ENCODE results near the gene NGEF.
"Not testable (repeated sequence)": the region's sequence is repeated elsewhere in the genome, so short reads cannot be mapped to it uniquely, and the experiment has no call there.

The NGEF gene

GRCh38 chr2:232869138-232870017 is 143.7 kb downstream of the NGEF start:
- no peak for FAIRE-seq

GRCh38 chr2:232866104-232866503 is 147.0 kb downstream of the NGEF start:
- no peak for FAIRE-seq

GRCh38 chr2:232865165-232865564 is 147.9 kb downstream of the NGEF start:
- FAIRE-seq, result no peak

GRCh38 chr2:232863996-232864395 is 149.1 kb downstream of the NGEF start:
- no peak for FAIRE-seq

GRCh38 chr2:232861353-232861752 is 151.7 kb downstream of the NGEF start:
- FAIRE-seq, result no peak

GRCh38 chr2:232860593-232861241 is 152.3 kb downstream of the NGEF start:
- no peak for FAIRE-seq

GRCh38 chr2:232859385-232859916 is 153.6 kb downstream of the NGEF start:
- FAIRE-seq, result no peak

- no peak for FAIRE-seq
Observed at GRCh38 chr2:232857158-232857563, 155.9 kb downstream of the NGEF start.

GRCh38 chr2:232854082-232854481 is 159.0 kb downstream of the NGEF start:
- no peak for FAIRE-seq

- no peak for FAIRE-seq
Observed at GRCh38 chr2:232852676-232853075, 160.4 kb downstream of the NGEF start.

- FAIRE-seq, result not testable (repeated sequence)
Observed at GRCh38 chr2:232852081-232852480, 161.0 kb downstream of the NGEF start.

- no peak for FAIRE-seq
Observed at GRCh38 chr2:232850039-232850438, 163.0 kb downstream of the NGEF start.

- FAIRE-seq, result no peak
Observed at GRCh38 chr2:232846055-232846454, 167.0 kb downstream of the NGEF start.

GRCh38 chr2:232843834-232844233 is 169.2 kb downstream of the NGEF start:
- FAIRE-seq, result no peak

- FAIRE-seq, result no peak
Observed at GRCh38 chr2:232842689-232843088, 170.4 kb downstream of the NGEF start.

GRCh38 chr2:232839411-232840079 is 173.5 kb downstream of the NGEF start:
- FAIRE-seq, result peak; percentile 83

GRCh38 chr2:232838406-232838874 is 174.6 kb downstream of the NGEF start:
- FAIRE-seq, result no peak

- FAIRE-seq, result no peak
Observed at GRCh38 chr2:232836934-232837333, 176.1 kb downstream of the NGEF start.

- no peak for FAIRE-seq
Observed at GRCh38 chr2:232835687-232836208, 177.3 kb downstream of the NGEF start.

GRCh38 chr2:232833830-232834229 is 179.2 kb downstream of the NGEF start:
- no peak for FAIRE-seq

GRCh38 chr2:232831496-232831895 is 181.6 kb downstream of the NGEF start:
- no peak for FAIRE-seq

- no peak for FAIRE-seq
Observed at GRCh38 chr2:232829988-232830387, 183.1 kb downstream of the NGEF start.

All from colon (tissue), 2 donors.